C4-2B (cell line): ENCODE results near the gene ZNF385D.

Experiments
- H3K27ac ChIP-seq: fragments of 450-650 bp; 2 replicates; pipeline ENCODE4 v1.5.1; 2017
- ZFX ChIP-seq: fragments of 450-650 bp; IDR thresholded peaks from 2 replicates; pipeline ENCODE4 v1.6.1; 2017
- TF ChIP-seq, protein P1 (sequence below): fragments of 450-650 bp; conservative IDR thresholded peaks from 2 replicates; pipeline ENCODE4 v1.5.1; 2017; ENCODE audit warnings: mild to moderate bottlenecking

ZNF385D gene

DNA sequence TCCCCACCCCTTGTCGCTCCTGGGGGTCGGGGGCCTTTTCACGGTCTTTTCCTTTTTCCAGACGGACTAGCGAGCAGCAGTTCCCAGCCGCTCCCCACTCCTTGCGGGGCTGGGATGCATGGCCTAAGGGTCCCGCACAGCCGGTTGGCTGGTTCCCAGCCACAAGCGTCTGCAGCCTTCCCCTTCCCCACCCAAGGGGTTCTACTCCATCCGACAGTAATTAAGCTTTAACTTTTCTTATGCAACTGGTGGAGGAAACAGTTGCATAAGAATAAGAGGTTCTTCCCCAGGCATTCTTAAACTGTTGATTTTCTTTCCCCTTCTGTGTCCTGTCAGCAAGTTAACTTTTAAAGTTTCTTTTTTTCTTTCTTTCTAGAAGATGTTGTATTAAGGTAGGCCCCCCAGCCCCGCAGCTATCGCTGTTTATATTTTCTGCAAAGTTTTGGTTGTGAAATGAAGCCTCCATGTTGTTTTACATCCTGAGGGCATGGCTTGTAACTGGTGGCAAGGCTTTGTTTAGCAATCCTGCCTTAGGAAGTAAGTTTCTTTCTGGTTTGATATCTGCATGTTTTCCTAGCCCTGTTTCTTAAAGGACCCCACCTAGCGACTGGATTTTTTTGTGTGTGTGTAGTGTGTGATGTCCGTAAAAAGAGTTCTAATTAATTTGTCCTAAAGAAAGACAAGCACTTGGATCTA is 207.5 kb downstream of the ZNF385D start:
- TF ChIP-seq, protein P1, sequence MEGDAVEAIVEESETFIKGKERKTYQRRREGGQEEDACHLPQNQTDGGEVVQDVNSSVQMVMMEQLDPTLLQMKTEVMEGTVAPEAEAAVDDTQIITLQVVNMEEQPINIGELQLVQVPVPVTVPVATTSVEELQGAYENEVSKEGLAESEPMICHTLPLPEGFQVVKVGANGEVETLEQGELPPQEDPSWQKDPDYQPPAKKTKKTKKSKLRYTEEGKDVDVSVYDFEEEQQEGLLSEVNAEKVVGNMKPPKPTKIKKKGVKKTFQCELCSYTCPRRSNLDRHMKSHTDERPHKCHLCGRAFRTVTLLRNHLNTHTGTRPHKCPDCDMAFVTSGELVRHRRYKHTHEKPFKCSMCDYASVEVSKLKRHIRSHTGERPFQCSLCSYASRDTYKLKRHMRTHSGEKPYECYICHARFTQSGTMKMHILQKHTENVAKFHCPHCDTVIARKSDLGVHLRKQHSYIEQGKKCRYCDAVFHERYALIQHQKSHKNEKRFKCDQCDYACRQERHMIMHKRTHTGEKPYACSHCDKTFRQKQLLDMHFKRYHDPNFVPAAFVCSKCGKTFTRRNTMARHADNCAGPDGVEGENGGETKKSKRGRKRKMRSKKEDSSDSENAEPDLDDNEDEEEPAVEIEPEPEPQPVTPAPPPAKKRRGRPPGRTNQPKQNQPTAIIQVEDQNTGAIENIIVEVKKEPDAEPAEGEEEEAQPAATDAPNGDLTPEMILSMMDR, result no peak
- no peak for TF ChIP-seq ZFX
- no peak overlapping the region for H3K27ac ChIP-seq

DNA sequence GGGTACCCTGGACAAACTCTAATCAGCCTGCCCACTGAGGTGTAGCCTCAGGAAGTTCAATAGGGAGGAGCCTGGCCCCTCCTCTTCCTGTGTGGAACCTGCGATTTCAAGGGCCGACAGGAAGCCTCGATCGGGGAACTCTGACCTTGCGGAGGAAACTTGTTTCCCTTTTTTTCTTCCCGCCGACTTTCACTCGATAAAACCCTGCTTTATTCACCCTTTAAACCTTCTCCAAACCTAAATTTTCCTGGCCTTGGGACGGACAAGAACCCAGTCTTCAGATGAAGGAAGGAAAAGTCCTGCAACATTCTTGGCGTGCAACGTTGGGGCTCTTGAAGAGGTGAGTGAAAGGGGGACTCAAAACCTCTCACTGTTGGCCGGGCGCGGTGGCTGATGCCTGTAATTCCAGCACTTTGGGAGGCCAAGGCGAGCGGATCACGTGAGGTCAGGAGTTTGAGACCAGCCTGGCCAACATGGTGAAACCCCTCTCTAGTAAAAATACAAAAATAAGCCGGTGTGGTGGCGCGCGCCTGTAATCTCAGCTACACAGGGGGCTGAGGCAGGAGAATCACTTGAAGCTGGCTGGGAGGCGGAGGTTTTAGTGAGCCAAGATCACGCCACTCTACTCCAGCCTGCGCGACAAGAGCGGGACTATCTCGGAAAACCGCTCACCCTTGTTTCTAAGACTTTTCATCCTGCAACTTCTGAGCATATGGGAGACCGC is 208.2 kb downstream of the ZNF385D start:
- no peak overlapping the region for H3K27ac ChIP-seq
- TF ChIP-seq ZFX, result no peak
- TF ChIP-seq, protein P1, result no peak

DNA sequence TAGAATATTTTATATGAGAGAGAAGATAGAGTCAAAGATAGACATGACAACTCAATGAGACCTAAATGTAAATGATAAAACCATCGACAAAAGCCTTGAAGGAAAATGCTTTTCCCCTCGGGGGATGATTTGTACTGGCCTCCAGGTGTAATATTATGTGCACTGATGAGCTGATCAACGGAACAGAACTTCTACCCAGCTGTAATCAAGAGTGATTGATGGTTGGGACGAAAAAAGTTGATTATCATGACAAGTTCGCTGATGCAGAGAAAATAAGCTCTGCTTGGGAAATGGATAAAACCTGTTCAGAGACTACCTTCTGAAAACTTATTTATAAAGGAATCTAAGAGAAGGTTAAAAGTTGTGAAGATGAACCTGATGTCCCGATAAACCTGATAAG is 210.7 kb downstream of the ZNF385D start:
- no peak overlapping the region for H3K27ac ChIP-seq

DNA sequence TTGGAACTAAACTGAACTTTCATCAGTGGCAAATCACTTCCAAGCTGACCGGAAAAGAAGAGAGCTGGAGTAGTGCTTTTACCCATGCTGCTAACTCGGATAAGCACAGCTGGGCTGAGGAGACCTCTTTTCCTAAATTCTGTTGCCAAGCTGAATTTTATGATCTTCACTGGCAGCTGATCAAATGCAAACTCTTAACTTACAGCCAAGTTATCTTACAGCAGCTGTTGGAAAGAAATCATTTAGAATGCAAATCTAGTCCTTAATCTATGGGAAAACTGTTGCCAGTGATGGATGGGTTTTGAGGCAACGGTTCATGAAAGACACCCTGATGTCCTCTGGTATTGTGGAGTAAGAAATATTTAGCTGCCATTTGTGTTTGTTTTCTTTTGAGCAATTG is 216.5 kb downstream of the ZNF385D start:
- H3K27ac ChIP-seq, result no peak overlapping the region
- TF ChIP-seq ZFX, result no peak
- TF ChIP-seq, protein P1, result no peak

More for the DNA sequence above, 210.7 kb downstream of the ZNF385D start:
- TF ChIP-seq ZFX, result no peak
- TF ChIP-seq, protein P1, result no peak

DNA sequence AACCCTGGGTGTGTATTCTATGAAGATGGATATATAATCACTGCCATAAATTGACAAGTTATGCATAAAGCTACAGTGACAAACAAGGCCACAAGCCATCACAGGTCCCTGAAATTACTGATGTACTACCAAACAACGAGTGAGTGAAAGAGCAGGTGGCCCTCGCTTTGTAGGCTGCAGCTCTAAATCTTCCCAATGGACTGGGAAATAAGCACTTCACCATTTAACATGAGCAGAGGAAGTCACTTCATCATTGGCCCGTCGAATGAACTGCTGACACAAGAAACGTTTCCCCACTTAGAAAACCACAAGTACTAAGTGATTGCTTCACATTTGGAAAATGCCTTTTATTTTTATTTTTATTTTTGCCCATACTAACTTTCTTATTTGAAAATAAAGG is 218.0 kb downstream of the ZNF385D start:
- TF ChIP-seq, protein P1, result no peak
- no peak for TF ChIP-seq ZFX
- H3K27ac ChIP-seq, result no peak overlapping the region

DNA sequence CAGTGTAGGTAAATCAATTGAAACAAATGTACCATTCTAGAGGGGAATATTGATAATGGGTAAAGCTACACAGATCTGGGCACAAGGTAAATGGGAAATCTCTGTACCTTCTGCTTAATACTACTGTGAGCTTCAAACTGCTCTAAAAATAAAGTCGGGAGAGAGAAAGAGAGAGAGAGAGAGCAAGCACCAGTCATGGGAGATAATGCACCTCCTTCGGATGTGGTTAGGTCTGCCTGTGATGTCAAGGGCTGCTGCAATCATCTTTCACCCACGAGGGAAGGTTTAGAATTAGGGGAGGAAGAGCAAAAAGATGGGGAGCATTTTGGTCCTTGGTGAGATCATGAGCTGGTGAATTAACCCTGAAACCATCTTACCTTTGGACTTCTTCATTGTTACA is 219.1 kb downstream of the ZNF385D start:
- H3K27ac ChIP-seq, result no peak overlapping the region
- TF ChIP-seq, protein P1, result no peak
- TF ChIP-seq ZFX, result no peak

DNA sequence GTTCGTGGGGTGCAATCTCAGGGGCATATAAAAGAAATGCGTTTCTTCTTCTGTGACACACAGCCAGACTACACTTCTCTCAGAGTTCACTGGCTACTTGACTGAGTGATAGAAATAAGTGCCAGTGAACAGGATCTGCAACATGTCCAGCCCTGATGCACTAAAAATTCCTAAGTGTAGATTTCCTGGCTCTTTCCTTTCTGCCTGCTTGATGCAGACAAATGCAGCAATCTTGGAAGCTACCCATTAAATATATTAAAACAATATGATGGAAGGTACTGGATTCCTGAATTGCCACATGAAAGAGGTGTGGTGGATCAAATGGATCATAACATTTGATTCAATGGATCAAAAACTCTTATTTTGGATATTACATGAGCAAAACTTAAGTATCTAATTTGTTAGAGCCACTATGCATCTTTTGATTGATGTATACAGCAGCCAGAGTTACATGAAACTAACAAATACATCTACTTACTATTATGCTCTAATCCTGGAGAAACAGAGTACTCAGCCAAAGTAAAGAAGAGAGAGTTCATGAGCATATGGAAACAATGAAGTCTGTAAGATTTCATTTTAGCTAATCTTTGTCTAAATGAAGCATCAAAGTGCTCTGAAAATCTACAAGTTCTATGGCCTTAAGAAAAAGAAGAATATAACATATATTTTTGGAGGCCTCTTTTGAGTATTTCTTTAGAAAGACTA is 222.6 kb downstream of the ZNF385D start:
- TF ChIP-seq, protein P1, result no peak
- TF ChIP-seq ZFX, result no peak

More for the DNA sequence above, 222.6 kb downstream of the ZNF385D start:
- no peak overlapping the region for H3K27ac ChIP-seq
